ENCODE measurements around the gene HBP1. TPM values are rescaled to one million over a fixed set of nuclear protein-coding genes. Genes with fewer than 3 reads are reported as not detected.

The HBP1 gene
- total RNA-seq, 2 experiments from 2014 or later, result 9.3 to 18.1 TPM

GRCh38 chr7:107165341-107165740 is 3.5 kb upstream of the HBP1 start:
- intact Hi-C loops (cut with micrococcal nuclease; ENCODE audit: unreplicated experiment), result loop anchor here (5.0 to 10.0 kb wide), 4 partner anchors 73 to 881 kb away; partner anchors contain the start of gene NAMPT
- CTCF ChIA-PET (ENCODE audit: unreplicated experiment), result no interaction called here

GRCh38 chr7:107166736-107167426 is 1.9 kb upstream of the HBP1 start:
- Histone ChIP-seq H3K4me1 (ENCODE audit: insufficient read depth, low read length, poor library complexity, severe bottlenecking) (peaks cover 7% of the 10 kb centered on the region), H3K27ac (ENCODE audit: low read depth, low read length, poor library complexity, severe bottlenecking) (peak overlapping the region; percentile 69), H2AFZ (ENCODE audit: low read length) (peak overlapping the region; percentile 97), H3K4me3 (ENCODE audit: low read depth, low read length, poor library complexity, severe bottlenecking) (peak overlapping the region; percentile 75), H4K20me1 (ENCODE audit: insufficient read depth, low read length) (no peaks in the 10 kb centered on the region), H3K9me2 (ENCODE audit: insufficient read depth, low read length) (no peaks in the 10 kb centered on the region), H3K9me3 (ENCODE audit: low read length) (no peaks in the 10 kb centered on the region), H3K4me2 (ENCODE audit: low read length) (peak overlapping the region; percentile 98), H3K79me2 (ENCODE audit: insufficient read depth, low read depth, low read length) (peaks cover 19% of the 10 kb centered on the region), H3K36me3 (ENCODE audit: insufficient read depth, low read length) (0 out of 2 replicates have a peak, but pooled peaks cover 4% of the 10 kb centered on the region)
- ChIA-PET CTCF (ENCODE audit: unreplicated experiment) (interaction anchor here (0.9 kb wide), 1 partner anchor 219 kb away, joined by 3 read pairs; no protein-coding TSS in a partner anchor), POLR2A (interaction anchor here (0.5 to 1.9 kb wide), 24 partner anchors 11 to 568 kb away, joined by 3 to 9 read pairs (median 4); partner anchors contain the start of genes COG5 and DUS4L)
- TF ChIP-seq, protein P1, sequence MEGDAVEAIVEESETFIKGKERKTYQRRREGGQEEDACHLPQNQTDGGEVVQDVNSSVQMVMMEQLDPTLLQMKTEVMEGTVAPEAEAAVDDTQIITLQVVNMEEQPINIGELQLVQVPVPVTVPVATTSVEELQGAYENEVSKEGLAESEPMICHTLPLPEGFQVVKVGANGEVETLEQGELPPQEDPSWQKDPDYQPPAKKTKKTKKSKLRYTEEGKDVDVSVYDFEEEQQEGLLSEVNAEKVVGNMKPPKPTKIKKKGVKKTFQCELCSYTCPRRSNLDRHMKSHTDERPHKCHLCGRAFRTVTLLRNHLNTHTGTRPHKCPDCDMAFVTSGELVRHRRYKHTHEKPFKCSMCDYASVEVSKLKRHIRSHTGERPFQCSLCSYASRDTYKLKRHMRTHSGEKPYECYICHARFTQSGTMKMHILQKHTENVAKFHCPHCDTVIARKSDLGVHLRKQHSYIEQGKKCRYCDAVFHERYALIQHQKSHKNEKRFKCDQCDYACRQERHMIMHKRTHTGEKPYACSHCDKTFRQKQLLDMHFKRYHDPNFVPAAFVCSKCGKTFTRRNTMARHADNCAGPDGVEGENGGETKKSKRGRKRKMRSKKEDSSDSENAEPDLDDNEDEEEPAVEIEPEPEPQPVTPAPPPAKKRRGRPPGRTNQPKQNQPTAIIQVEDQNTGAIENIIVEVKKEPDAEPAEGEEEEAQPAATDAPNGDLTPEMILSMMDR (conservative IDR thresholded peaks at IDR 0.05; ENCODE audit: low read length), result no peak
- no peak for TF ChIP-seq EZH2phosphoT487 (IDR thresholded peaks at IDR 0.05; ENCODE audit: borderline replicate concordance, low read depth, low read length)
- intact Hi-C loops (cut with micrococcal nuclease; ENCODE audit: unreplicated experiment), result loop anchor here (5.0 to 10.0 kb wide), 4 partner anchors 75 to 882 kb away; partner anchors contain the start of gene NAMPT
- BruUV-seq (replicated peaks), result no TSS peak
- no peak for DNase-seq (ENCODE audit: low spot score)

More at GRCh38 chr7:107165341-107165740, 3.5 kb upstream of the HBP1 start:
- no peak for DNase-seq (ENCODE audit: low spot score)
- Histone ChIP-seq H3K9me3 (ENCODE audit: low read length) (no peaks in the 10 kb centered on the region), H3K4me2 (ENCODE audit: low read length) (no peak overlapping the region), H4K20me1 (ENCODE audit: insufficient read depth, low read length) (no peaks in the 10 kb centered on the region), H3K36me3 (ENCODE audit: insufficient read depth, low read length) (peaks cover 14% of the 10 kb centered on the region), H3K9me2 (ENCODE audit: insufficient read depth, low read length) (no peaks in the 10 kb centered on the region), H3K27ac (ENCODE audit: low read depth, low read length, poor library complexity, severe bottlenecking) (no peak overlapping the region), H3K4me1 (ENCODE audit: insufficient read depth, low read length, poor library complexity, severe bottlenecking) (peaks cover 7% of the 10 kb centered on the region), H2AFZ (ENCODE audit: low read length) (no peak overlapping the region), H3K4me3 (ENCODE audit: low read depth, low read length, poor library complexity, severe bottlenecking) (no peak overlapping the region), H3K79me2 (ENCODE audit: insufficient read depth, low read depth, low read length) (peaks cover 4% of the 10 kb centered on the region; the same call in 1 of the 2 replicates)
- POLR2A ChIA-PET, result interaction anchor here (0.9 to 1.3 kb wide), 2 partner anchors 18 to 24 kb away, joined by 3 read pairs; no protein-coding TSS in a partner anchor
- TF ChIP-seq, protein P1 (conservative IDR thresholded peaks at IDR 0.05; ENCODE audit: low read length), result no peak
- TF ChIP-seq EZH2phosphoT487 (IDR thresholded peaks at IDR 0.05; ENCODE audit: borderline replicate concordance, low read depth, low read length), result no peak
- BruUV-seq (replicated peaks), result no TSS peak

Data from OCI-LY7 (cell line).